Caki2 (cell line): Measurements from ENCODE around the gene RAPGEF2. TPM values are rescaled to one million over a fixed set of nuclear protein-coding genes. Genes with fewer than 3 reads are reported as not detected.
A peak's percentile ranks its signal among the peaks of the same experiment; 100 is the strongest.
"Not testable (repeated sequence)": the region's sequence is repeated elsewhere in the genome, so short reads cannot be mapped to it uniquely, and the experiment has no call there.

ENCODE experiments used
- DNase-seq: peaks from one replicate; pipeline ENCODE4 v3.0.0-alpha.2; 2015; ENCODE audit warnings: low read depth
- in situ Hi-C: cut with HindIII; loops from 2 replicates; pipeline ENCODE4 v1.10.0; 2016; ENCODE audit warnings: low sequenced_read_pairs, low pct_unique_long_range_greater_than_20kb, mixed read lengths
- total RNA-seq: library from RNA; depleted of rRNA; stranded (reverse); fragments of >200 nt; shearing (Covaris generic); gene quantifications from 2 replicates; pipeline ENCODE4 v1.2.3, GENCODE V29; 2014; ENCODE audit warnings: low replicate concordance

Gene RAPGEF2
- total RNA-seq, 1 experiment from 2014 or later: 4.6 TPM

DNA sequence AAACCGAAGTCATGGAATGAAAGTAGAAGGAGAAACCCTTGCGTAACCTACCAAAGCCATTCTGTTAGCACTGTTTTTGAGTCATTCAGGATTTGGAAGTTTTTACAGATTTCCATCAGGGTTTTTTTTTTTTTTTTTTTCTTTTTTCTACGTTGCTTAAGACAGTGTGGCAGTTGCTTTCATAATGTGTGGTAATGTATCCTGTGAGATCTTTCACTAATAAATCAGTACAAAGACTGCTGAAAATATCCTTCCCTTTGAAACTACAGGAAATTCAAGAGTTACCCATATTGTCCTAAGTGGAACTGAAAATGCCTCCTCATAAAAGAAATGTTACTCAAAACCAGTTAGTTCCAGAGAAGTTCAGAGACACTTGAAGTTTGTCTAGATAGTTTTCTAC lies 137.8 kb downstream of the RAPGEF2 start:
- in situ Hi-C loops: no loop called here
- no peak for DNase-seq

GRCh38 chr4:159242427-159242826 lies 139.5 kb downstream of the RAPGEF2 start:
- in situ Hi-C loops: no loop called here
- DNase-seq: no peak

DNA sequence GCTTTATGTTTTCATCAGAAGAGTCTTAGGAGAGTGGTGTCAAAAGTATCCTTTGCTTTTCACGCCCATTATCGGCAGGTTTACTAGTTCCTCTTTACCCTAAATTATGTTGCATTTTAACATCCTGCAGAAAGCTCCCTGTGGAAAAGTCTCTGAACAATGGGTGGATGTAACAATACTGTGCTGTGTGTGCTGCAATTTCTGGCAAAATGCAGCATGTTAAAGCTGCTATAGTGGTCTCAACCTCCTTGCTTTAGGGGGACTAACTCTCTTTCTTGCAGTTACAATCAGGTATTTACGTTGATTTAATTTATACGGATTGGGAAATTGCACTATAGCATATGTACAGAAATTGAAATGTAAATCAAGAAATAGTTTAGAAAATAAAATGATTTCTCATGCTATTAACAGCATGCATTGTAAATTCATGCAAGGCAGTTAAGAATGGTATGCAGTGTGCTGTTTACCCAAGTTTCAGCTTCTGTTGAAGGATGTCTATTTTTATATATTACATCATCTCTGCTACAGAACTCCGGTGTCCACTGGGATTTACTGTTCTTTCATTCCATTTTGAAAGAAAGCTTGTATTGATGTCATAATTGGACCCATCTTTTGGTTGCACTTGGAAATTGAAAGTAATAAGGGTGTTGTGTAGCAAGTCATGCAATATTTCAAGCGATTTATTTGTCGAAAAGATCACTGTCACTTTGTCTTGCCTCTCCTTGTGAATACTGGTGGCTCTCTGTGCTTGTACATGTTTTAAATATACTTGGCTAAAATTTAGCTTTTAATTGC lies 145.7 kb downstream of the RAPGEF2 start:
- in situ Hi-C loops: no loop called here
- DNase-seq: no peak

GRCh38 chr4:159250751-159251325 lies 148.0 kb downstream of the RAPGEF2 start:
- DNase-seq: no peak
- in situ Hi-C loops: no loop called here

GRCh38 chr4:159251580-159251979 lies 148.7 kb downstream of the RAPGEF2 start:
- DNase-seq, in situ Hi-C loops: not testable (repeated sequence)

GRCh38 chr4:159252491-159252890 lies 149.6 kb downstream of the RAPGEF2 start:
- in situ Hi-C loops: no loop called here
- no peak for DNase-seq

- in situ Hi-C loops: no loop called here
- no peak for DNase-seq
Measured at GRCh38 chr4:159256037-159256436, 153.2 kb downstream of the RAPGEF2 start.

GRCh38 chr4:159258889-159259560 lies 156.1 kb downstream of the RAPGEF2 start:
- DNase-seq: no peak
- in situ Hi-C loops: no loop called here

DNA sequence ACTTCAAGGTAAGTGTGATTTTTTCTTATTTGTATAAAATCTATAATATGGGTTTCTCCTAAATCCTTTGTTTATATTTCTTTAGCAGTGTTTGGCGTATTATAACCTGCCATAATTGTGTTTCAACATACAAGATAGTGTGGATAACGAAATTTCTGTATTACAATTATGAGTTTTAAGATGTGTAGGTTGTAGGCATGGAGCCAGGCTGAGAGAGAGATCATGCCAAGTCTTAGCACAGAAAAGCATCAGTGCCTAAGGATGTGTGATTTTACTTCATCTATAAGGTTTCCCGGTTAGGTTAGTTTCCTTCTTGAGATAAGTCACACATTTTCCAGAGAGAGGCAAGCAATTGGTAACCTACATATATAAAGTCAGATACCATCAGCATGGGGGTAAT lies 161.2 kb downstream of the RAPGEF2 start:
- in situ Hi-C loops: no loop called here

GRCh38 chr4:159266981-159267868 lies 164.3 kb downstream of the RAPGEF2 start:
- DNase-seq: peak; percentile 57

More for the DNA sequence above, 161.2 kb downstream of the RAPGEF2 start:
- DNase-seq: no peak

GRCh38 chr4:159267869-159268285 lies 165.0 kb downstream of the RAPGEF2 start:
- DNase-seq: no peak
- in situ Hi-C loops: no loop called here

More at GRCh38 chr4:159266981-159267868, 164.3 kb downstream of the RAPGEF2 start:
- in situ Hi-C loops: no loop called here

DNA sequence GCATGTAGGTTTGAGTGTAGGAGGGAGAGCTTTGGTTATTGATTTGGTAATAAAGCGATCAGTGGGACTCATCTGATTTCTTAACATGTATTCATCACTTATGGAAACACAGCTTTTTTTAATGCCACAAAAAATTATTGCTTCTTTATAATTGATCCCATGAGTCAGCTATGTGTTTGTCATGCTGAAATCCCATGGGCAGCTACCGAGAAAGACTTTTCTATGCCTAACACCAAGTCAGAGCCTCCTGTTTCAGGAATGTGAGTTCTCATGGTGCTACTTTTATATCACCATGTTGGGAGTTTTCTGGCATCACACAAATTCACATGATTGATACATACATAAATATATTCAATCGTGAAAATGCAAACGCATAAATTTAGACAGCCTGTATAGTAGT lies 165.7 kb downstream of the RAPGEF2 start:
- no peak for DNase-seq
- in situ Hi-C loops: no loop called here

DNA sequence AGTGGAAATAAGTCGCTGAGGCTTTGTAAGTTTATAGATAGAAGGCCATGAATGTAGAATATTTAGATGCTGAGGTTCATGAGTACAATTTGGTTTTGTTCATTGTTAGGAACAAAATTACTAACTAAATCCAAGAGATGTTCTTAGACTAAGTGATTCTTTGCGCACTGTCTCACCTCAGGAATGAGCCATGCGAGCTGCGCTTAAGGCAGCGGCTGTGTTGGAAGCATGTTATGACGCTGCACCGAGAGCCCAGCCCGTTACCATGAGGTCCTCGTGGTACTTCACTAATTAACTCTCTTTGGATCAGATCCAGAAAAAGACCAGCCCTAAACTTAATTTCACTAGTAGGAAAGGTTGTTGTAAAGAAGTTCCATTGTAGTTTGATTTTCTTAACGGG lies 166.2 kb downstream of the RAPGEF2 start:
- DNase-seq: no peak
- in situ Hi-C loops: no loop called here

- DNase-seq: no peak
- in situ Hi-C loops: no loop called here
Measured at GRCh38 chr4:159269956-159270355, 167.1 kb downstream of the RAPGEF2 start.

GRCh38 chr4:159271856-159272255 lies 169.0 kb downstream of the RAPGEF2 start:
- in situ Hi-C loops: no loop called here
- DNase-seq: no peak

DNA sequence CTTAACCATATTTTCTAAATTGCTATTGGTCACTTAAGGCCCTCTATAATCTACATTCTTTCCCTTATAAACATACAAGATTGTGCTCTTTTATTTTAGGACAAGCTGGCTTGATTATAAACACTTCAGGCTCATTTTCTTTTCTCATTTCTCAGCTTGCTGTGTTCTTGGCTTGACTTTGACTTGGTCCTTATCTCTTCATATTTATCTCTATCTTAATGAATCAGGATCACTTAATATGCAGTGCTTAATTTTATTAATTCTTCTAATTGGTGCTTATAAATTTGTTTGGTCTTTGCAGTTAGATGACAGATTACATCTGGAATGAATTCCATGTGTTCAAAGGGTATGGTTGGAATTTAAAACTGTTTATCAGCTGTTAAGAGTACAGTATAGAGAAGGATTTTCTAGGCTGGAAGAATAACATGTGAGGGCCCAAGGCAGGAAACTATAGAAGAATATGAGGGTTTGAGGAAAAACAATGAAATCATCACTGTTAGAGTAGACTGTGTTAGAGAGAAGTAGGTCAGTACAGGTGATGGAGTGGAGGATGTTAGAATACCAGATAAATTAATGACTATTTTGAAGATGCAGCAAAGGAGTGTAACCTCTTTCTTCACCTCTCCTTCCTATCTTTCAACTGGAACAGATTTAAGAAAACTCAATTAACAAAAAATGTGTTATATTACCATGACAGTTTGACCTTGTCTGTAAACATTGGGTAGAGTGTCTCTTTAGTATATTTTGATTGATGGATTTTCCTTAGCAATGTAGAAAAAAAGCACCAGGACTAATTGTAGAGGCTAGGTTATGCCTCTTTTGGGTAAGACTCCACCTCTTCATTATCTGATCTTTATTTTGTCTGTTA lies 169.6 kb downstream of the RAPGEF2 start:
- DNase-seq: peak; percentile 8
- in situ Hi-C loops: no loop called here

DNA sequence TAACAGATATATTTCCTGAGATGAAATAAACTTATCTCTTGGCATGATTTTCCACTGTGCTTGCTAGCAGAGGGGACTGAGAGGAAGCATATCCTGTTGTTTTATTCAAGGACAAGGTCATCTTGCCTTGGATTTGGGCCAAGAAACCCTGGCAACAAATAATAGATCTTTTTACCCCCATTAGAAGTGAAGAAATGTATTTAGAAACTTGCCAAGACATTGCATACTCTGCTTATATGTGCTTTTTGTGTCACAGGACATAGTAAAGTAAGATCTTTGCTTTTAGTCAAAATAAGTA lies 170.2 kb downstream of the RAPGEF2 start:
- no peak for DNase-seq
- in situ Hi-C loops: no loop called here

GRCh38 chr4:159273841-159274240 lies 171.0 kb downstream of the RAPGEF2 start:
- no peak for DNase-seq
- in situ Hi-C loops: no loop called here
